Ovary (tissue), 9 donors: ENCODE data around the gene SPAG16. TPM values are rescaled to one million over a fixed set of nuclear protein-coding genes. Genes with fewer than 3 reads are reported as not detected.

ENCODE experiments used
- DNase-seq, 5 donors: peaks; one replicate each; pipeline ENCODE4 v3.0.0-alpha.2; 2019 to 2020
- H3K27ac ChIP-seq, 2 donors: fragments of 200-600 bp; one replicate each; pipeline versions ENCODE4 v1.5.1 to v1.8.0; 2019 to 2022
- H3K27me3 ChIP-seq: fragments of 200-600 bp; one replicate; pipeline ENCODE4 v1.8.0; 2022
- H3K36me3 ChIP-seq: fragments of 200-600 bp; sonication (generic); one replicate; pipeline ENCODE4 v1.5.1; 2019
- H3K4me1 ChIP-seq: one replicate; pipeline ENCODE4 v1.8.1; 2013; ENCODE audit warnings: mild to moderate bottlenecking, moderate library complexity; ENCODE audit not compliant: insufficient read depth
- H3K4me3 ChIP-seq: fragments of 200-600 bp; sonication (generic); one replicate; pipeline ENCODE4 v1.5.1; 2017
- H3K9me3 ChIP-seq, 2 donors: fragments of 200-600 bp in 1 of 2; sonication (generic) in 1 of 2; one replicate each; pipeline versions ENCODE4 v1.5.1 to v1.8.1; 2013 to 2019; ENCODE audit warnings: mild to moderate bottlenecking in 1 of 2, moderate library complexity in 1 of 2
- CTCF ChIP-seq, 3 donors: fragments of 450-650 bp in 2 of 3; fragments of 200-600 bp in 1 of 3; IDR thresholded peaks; one replicate each; pipeline versions ENCODE4 v1.5.1 to v1.8.0; 2016 to 2022; ENCODE audit warnings: antibody characterized with exemption in 3 of 3, mild to moderate bottlenecking in 1 of 3
- EP300 ChIP-seq: sonication (generic); formaldehyde crosslinking; IDR thresholded peaks from one replicate; pipeline ENCODE4 v1.6.1; 2017; ENCODE audit warnings: antibody characterized with exemption
- POLR2A ChIP-seq: fragments of 450-650 bp; IDR thresholded peaks from one replicate; pipeline ENCODE4 v1.6.1; 2017; ENCODE audit warnings: antibody characterized with exemption, mild to moderate bottlenecking, moderate library complexity
- WGBS, 3 donors: extraction: QIAGEN DNeasy Blood & Tissue Kit in 1 of 3; methylation state at CpG; one replicate each; pipeline versions ENCODE4 v1.1.5 to v1.1.7; 2013 to 2017; 5-methylcytosine and 5-hydroxymethylcytosine counted together
- intact Hi-C, 4 donors: fragments of 100-400 bp; cut with DNase I; formaldehyde crosslinking; loops; one replicate each; pipeline versions ENCODE4 v1.11.0 to v1.15.1; 2022 to 2023
- polyA plus RNA-seq, 2 donors: library from polyadenylated mRNA; stranded (reverse); fragments of 200-250 nt in 1 of 2; fragments of 350-450 nt in 1 of 2; fragmentation: Illumina TruSeq in 1 of 2; extraction: RNeasy Lipid Tissue Mini Kit (QIAGEN cat#74804) in 1 of 2; gene quantifications; one replicate each; pipeline ENCODE4 v1.2.3, GENCODE V29; 2013 to 2014
- total RNA-seq, 7 donors: library from RNA; depleted of rRNA in 2 of 7; stranded (reverse); fragments of >200 nt in 2 of 7; fragmentation: NEBNext Ultra II Directional in 3 of 7; extraction: Animal tissue kit (Norgen Biotek cat#: 25700) in 3 of 7; gene quantifications; one replicate each; pipeline versions ENCODE4 v1.1.0 to v1.2.4, GENCODE V29; 2016 to 2023
- donor health status: DM: no; HTN: no; CAD: no; lungs with moderate emphysema.
- donor health status: DM: no; HTN: no; CAD: no.
- donor health status: Bipolar disorder and iron deficiency.
- donor health status: DM: yes; HTN: yes; CAD: no.
- donor health status: DM: no; HTN: no; CAD: no.
- donor health status: DM: yes; HTN: yes; CAD: no.

The SPAG16 gene
- total and polyA plus RNA-seq, 9 donors = 25.2 to 58.7 (median 28.9) TPM

GRCh38 chr2:214297423-214297822 is 1013.2 kb downstream of the SPAG16 start:
- Histone ChIP-seq H3K36me3 (no peaks in the 10 kb centered on the region), H3K27ac (no peak overlapping the region), H3K4me1 (no peaks in the 10 kb centered on the region), H3K9me3 (no peaks in the 10 kb centered on the region), H3K4me3 (no peak overlapping the region), H3K27me3 (no peaks in the 10 kb centered on the region)
- intact Hi-C loops = no loop called here
- no peak for DNase-seq
- 69 to 79% (median 76%) methylated on average over 2 of the region's 2 CpGs for WGBS, 3 donors
- TF ChIP-seq EP300 = no peak
- TF ChIP-seq CTCF (IDR thresholded peaks at IDR 0.05) = no peak
- TF ChIP-seq POLR2A = no peak

GRCh38 chr2:214310319-214310718 is 1026.1 kb downstream of the SPAG16 start:
- Histone ChIP-seq H3K27me3 (no peaks in the 10 kb centered on the region), H3K36me3 (no peaks in the 10 kb centered on the region), H3K27ac (no peak overlapping the region), H3K4me1 (no peaks in the 10 kb centered on the region), H3K4me3 (no peak overlapping the region), H3K9me3 (no peaks in the 10 kb centered on the region)
- intact Hi-C loops = no loop called here
- DNase-seq = no peak
- TF ChIP-seq CTCF (IDR thresholded peaks at IDR 0.05) (no peak), EP300 (no peak), POLR2A (no peak)

- no peaks in the 10 kb centered on the region for H3K36me3 ChIP-seq
- H3K27me3 ChIP-seq = no peaks in the 10 kb centered on the region
- H3K4me3 ChIP-seq = no peak overlapping the region
- no peaks in the 10 kb centered on the region for H3K4me1 ChIP-seq
- no peaks in the 10 kb centered on the region for H3K9me3 ChIP-seq
- no peak overlapping the region for H3K27ac ChIP-seq
- TF ChIP-seq CTCF (IDR thresholded peaks at IDR 0.05) = no peak
- TF ChIP-seq POLR2A = no peak
- TF ChIP-seq EP300 = no peak
- 76 to 85% (median 77%) methylated on average over 7 of the region's 7 CpGs for WGBS, 3 donors
- no peak for DNase-seq
- intact Hi-C loops = no loop called here
Measured at GRCh38 chr2:214311031-214311533, 1026.8 kb downstream of the SPAG16 start.

GRCh38 chr2:214311931-214312749 is 1027.9 kb downstream of the SPAG16 start:
- Histone ChIP-seq H3K9me3 (no peaks in the 10 kb centered on the region), H3K27ac (no peak overlapping the region), H3K4me3 (no peak overlapping the region), H3K27me3 (no peaks in the 10 kb centered on the region), H3K4me1 (no peaks in the 10 kb centered on the region), H3K36me3 (no peaks in the 10 kb centered on the region)
- intact Hi-C loops = no loop called here
- TF ChIP-seq POLR2A (no peak), EP300 (no peak)
- no peak for DNase-seq
- 47 to 53% (median 52%) methylated on average over 3 of the region's 3 CpGs for WGBS, 3 donors

- Histone ChIP-seq H3K27ac (no peak overlapping the region), H3K9me3 (no peaks in the 10 kb centered on the region), H3K4me3 (no peak overlapping the region), H3K27me3 (no peaks in the 10 kb centered on the region), H3K4me1 (no peaks in the 10 kb centered on the region), H3K36me3 (no peaks in the 10 kb centered on the region)
- WGBS, 3 donors = 88 to 91% (median 90%) methylated on average over 3 of the region's 3 CpGs
- DNase-seq = no peak
- no peak for TF ChIP-seq EP300
- TF ChIP-seq CTCF (IDR thresholded peaks at IDR 0.05) = no peak
- no peak for TF ChIP-seq POLR2A
- intact Hi-C loops = no loop called here
Measured at GRCh38 chr2:214315324-214315723, 1031.1 kb downstream of the SPAG16 start.
